Measurements from ENCODE around the gene DIABLO. TPM values are rescaled to one million over a fixed set of nuclear protein-coding genes. Genes with fewer than 3 reads are reported as not detected.

Gene DIABLO
- polyA plus RNA-seq, 2 of the 4 experiments (the other 2 are of a cell fraction): 74.9 to 104 TPM

DNA sequence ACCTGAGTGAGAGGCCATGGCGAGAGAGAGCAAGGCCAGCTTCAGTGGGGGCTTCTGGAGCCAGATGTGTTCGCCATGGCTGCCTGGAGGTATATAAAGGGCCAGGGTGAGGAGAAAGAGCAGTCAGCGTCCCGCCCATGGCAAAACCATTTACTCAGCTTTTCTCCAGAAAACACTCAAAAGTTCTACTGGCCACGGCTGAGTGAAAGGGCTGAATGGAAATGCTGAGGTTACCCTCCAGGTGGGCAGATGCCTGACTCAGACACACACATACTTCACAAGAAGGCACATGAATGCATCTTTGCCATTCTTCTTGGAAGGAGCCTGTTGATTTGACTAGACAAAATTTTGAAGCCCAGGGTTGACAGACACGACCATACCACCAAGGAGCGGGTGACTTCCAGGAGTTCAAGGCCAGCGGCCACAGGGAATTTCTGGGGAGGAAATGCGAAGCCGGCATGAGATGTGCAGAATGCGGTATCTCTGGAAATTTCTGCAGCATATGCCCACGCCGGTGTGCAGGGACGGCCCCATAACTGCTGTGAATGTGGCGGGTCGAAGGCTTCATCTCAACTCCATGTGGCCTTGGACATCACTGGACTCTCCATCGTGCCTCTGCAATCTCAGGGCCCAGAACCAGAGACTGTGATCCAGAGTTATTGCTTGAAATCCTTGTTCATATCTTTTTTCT, 51.6 kb downstream of the DIABLO start, which contains the start of gene IL31:
TSS of gene IL31 (minus strand) at position 67 of the 691 bp plus-strand sequence. CDS start at position 18, 49 bp downstream.
- 79% methylated on average over 17 of the region's 17 CpGs for WGBS (ENCODE audit: missing lambda C conversion rate)
- ChIA-PET POLR2A (no interaction called here), CTCF (interaction anchor here (2.7 to 3.0 kb wide), 2 partner anchors 16 to 51 kb away, joined by 8 read pairs; no protein-coding TSS in a partner anchor)
- Histone ChIP-seq H3K4me3 (no peak within 1 kb of the TSS), H3K4me1 (no peaks in the 10 kb centered on the region), H3K9me3 (no peaks in the 10 kb centered on the region), H3K4me2 (no peak within 1 kb of the TSS), H3K27ac (no peak within 1 kb of the TSS)
- FAIRE-seq: no peak
- TF ChIP-seq CHD4 (IDR thresholded peaks at IDR 0.05; ENCODE audit: borderline replicate concordance) (no peak), HEYL (CRISPR knock-in tag; IDR thresholded peaks at IDR 0.05) (no peak), BHLHE40 (IDR thresholded peaks at IDR 0.05; ENCODE audit: low read depth, low read length) (no peak), CEBPB (IDR thresholded peaks at IDR 0.05) (no peak)
- no peak for DNase-seq (ENCODE audit: low read depth in 1 of 2, low spot score in 1 of 2)
- ATAC-seq: no peak

DNA sequence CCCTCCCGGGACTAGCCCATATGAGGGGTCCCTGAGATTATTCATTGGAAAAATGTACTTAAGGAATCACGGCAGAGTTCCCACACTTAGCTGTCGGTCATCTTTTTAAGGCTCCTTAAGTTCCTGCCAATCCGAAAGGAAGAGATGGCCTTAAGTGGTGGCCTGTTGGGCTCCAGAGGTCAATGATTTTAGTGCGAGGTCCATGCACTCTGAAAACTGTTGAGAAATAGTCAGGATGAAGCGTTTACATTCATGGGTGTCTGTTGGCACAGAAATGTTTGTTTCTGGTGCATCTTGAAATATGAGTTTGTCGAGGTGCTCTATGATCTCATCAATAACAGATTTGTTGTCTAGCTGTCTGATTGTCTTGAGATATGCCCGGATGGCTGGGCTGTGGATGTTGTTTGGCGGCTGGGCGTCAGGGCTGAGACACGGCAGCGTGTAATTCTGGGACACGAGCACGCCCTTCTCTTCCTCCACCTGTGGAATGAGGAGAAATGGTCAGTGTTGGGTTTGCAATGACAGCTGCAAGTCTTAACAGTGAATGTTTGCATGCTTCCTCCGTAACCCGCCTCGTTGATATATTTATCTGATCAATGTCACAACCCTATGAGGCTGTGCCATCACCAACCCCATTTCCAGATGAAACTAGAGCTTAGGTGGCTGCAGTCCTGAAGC, 53.5 kb downstream of the DIABLO start:
- ATAC-seq (no peak), FAIRE-seq (no peak), DNase-seq (ENCODE audit: low read depth in 1 of 2, low spot score in 1 of 2) (no peak)
- ChIA-PET CTCF (interaction anchor here (0.5 to 2.7 kb wide), 5 partner anchors 18 to 166 kb away, joined by 3 to 8 read pairs (median 3); no protein-coding TSS in a partner anchor), POLR2A (no interaction called here)
- no peak for TF ChIP-seq HOXB13 (CRISPR knock-in tag; IDR thresholded peaks at IDR 0.05; ENCODE audit: low read depth)
- no peak for TF ChIP-seq BHLHE40 (IDR thresholded peaks at IDR 0.05; ENCODE audit: low read depth, low read length)
- no peak for TF ChIP-seq JUN (IDR thresholded peaks at IDR 0.05)
- no peak for TF ChIP-seq HOXB5 (CRISPR knock-in tag; IDR thresholded peaks at IDR 0.05)
- TF ChIP-seq MYC (IDR thresholded peaks at IDR 0.05; ENCODE audit: borderline replicate concordance, low read length): no peak
- TF ChIP-seq KDM5A (IDR thresholded peaks at IDR 0.05): no peak
- TF ChIP-seq CBX2 (IDR thresholded peaks at IDR 0.05; ENCODE audit: borderline replicate concordance, low read depth): no peak
- TF ChIP-seq, protein P1, sequence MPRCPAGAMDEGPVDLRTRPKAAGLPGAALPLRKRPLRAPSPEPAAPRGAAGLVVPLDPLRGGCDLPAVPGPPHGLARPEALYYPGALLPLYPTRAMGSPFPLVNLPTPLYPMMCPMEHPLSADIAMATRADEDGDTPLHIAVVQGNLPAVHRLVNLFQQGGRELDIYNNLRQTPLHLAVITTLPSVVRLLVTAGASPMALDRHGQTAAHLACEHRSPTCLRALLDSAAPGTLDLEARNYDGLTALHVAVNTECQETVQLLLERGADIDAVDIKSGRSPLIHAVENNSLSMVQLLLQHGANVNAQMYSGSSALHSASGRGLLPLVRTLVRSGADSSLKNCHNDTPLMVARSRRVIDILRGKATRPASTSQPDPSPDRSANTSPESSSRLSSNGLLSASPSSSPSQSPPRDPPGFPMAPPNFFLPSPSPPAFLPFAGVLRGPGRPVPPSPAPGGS (IDR thresholded peaks at IDR 0.05): no peak
- TF ChIP-seq HDAC2 (IDR thresholded peaks at IDR 0.05): no peak
- Histone ChIP-seq H3K4me3 (no peak overlapping the region), H3K27ac (no peak overlapping the region), H3K4me2 (no peak overlapping the region), H3K9me3 (no peaks in the 10 kb centered on the region), H3K4me1 (no peaks in the 10 kb centered on the region)
- WGBS (ENCODE audit: missing lambda C conversion rate): 65% methylated on average over 17 of the region's 17 CpGs

DNA sequence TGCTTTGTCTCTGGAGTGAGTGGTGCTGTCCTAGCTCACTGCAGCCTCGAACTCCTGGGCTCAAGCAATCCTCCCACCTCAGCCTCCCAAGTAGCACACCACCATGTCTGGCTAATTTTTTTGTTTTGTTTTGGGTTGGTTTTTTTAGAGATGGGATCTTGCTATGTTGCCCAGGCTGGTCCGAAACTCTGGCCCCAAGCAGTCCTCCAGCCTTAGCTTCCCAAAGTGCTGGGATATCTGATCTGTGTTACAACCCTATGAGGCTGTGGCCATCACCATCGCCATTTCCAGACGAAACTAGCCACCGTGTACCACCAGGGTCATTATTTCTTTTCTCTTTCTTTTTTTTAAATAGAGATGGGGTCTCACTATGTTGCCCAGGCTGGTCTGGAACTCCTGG, 54.5 kb downstream of the DIABLO start:
- no peak for ATAC-seq
- no peak for TF ChIP-seq ZNF302 (CRISPR knock-in tag; IDR thresholded peaks at IDR 0.05)
- TF ChIP-seq, protein P2, sequence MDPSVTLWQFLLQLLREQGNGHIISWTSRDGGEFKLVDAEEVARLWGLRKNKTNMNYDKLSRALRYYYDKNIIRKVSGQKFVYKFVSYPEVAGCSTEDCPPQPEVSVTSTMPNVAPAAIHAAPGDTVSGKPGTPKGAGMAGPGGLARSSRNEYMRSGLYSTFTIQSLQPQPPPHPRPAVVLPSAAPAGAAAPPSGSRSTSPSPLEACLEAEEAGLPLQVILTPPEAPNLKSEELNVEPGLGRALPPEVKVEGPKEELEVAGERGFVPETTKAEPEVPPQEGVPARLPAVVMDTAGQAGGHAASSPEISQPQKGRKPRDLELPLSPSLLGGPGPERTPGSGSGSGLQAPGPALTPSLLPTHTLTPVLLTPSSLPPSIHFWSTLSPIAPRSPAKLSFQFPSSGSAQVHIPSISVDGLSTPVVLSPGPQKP (IDR thresholded peaks at IDR 0.05; ENCODE audit: low read depth, low read length): no peak
- TF ChIP-seq, protein P3, sequence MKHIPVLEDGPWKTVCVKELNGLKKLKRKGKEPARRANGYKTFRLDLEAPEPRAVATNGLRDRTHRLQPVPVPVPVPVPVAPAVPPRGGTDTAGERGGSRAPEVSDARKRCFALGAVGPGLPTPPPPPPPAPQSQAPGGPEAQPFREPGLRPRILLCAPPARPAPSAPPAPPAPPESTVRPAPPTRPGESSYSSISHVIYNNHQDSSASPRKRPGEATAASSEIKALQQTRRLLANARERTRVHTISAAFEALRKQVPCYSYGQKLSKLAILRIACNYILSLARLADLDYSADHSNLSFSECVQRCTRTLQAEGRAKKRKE (CRISPR knock-in tag; IDR thresholded peaks at IDR 0.05; ENCODE audit: low read depth): no peak
- TF ChIP-seq, protein P4, sequence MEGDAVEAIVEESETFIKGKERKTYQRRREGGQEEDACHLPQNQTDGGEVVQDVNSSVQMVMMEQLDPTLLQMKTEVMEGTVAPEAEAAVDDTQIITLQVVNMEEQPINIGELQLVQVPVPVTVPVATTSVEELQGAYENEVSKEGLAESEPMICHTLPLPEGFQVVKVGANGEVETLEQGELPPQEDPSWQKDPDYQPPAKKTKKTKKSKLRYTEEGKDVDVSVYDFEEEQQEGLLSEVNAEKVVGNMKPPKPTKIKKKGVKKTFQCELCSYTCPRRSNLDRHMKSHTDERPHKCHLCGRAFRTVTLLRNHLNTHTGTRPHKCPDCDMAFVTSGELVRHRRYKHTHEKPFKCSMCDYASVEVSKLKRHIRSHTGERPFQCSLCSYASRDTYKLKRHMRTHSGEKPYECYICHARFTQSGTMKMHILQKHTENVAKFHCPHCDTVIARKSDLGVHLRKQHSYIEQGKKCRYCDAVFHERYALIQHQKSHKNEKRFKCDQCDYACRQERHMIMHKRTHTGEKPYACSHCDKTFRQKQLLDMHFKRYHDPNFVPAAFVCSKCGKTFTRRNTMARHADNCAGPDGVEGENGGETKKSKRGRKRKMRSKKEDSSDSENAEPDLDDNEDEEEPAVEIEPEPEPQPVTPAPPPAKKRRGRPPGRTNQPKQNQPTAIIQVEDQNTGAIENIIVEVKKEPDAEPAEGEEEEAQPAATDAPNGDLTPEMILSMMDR (IDR thresholded peaks at IDR 0.05): no peak
- TF ChIP-seq RARB (CRISPR knock-in tag; IDR thresholded peaks at IDR 0.05): no peak
- TF ChIP-seq ZFP36 (IDR thresholded peaks at IDR 0.05; ENCODE audit: borderline replicate concordance, partially characterized antibody): no peak
- no peak for TF ChIP-seq POLR2A (IDR thresholded peaks at IDR 0.05; ENCODE audit: low read length)

More for the DNA sequence above, 54.5 kb downstream of the DIABLO start:
- no peak overlapping the region for H3K27ac ChIP-seq
- 37% methylated on average over 5 of the region's 5 CpGs for WGBS (ENCODE audit: missing lambda C conversion rate)
- no peak overlapping the region for H3K4me2 ChIP-seq
- ChIA-PET CTCF (interaction anchor here (0.6 to 1.2 kb wide), 3 partner anchors 26 to 41 kb away, joined by 3 read pairs; no protein-coding TSS in a partner anchor), POLR2A (no interaction called here)
- H3K9me3 ChIP-seq: no peaks in the 10 kb centered on the region
- no peaks in the 10 kb centered on the region for H3K4me1 ChIP-seq
- no peak for FAIRE-seq
- no peak for DNase-seq (ENCODE audit: low read depth in 1 of 2, low spot score in 1 of 2)
- no peak overlapping the region for H3K4me3 ChIP-seq

All from A549 (cell line).